PC-9 (cell line): ENCODE results near the gene MYH7.

Source experiments
- EZH2 ChIP-seq: fragments of 200-600 bp; sonication (generic); IDR thresholded peaks from 2 replicates; pipeline ENCODE4 v1.8.0; 2017; ENCODE audit warnings: antibody characterized with exemption, low read depth
- TF ChIP-seq, protein P1 (sequence below): fragments of 200-600 bp; sonication (generic); conservative IDR thresholded peaks from 2 replicates; pipeline ENCODE4 v1.6.1; 2017; ENCODE audit warnings: mixed run types, antibody characterized with exemption, mild to moderate bottlenecking, moderate library complexity

DNA sequence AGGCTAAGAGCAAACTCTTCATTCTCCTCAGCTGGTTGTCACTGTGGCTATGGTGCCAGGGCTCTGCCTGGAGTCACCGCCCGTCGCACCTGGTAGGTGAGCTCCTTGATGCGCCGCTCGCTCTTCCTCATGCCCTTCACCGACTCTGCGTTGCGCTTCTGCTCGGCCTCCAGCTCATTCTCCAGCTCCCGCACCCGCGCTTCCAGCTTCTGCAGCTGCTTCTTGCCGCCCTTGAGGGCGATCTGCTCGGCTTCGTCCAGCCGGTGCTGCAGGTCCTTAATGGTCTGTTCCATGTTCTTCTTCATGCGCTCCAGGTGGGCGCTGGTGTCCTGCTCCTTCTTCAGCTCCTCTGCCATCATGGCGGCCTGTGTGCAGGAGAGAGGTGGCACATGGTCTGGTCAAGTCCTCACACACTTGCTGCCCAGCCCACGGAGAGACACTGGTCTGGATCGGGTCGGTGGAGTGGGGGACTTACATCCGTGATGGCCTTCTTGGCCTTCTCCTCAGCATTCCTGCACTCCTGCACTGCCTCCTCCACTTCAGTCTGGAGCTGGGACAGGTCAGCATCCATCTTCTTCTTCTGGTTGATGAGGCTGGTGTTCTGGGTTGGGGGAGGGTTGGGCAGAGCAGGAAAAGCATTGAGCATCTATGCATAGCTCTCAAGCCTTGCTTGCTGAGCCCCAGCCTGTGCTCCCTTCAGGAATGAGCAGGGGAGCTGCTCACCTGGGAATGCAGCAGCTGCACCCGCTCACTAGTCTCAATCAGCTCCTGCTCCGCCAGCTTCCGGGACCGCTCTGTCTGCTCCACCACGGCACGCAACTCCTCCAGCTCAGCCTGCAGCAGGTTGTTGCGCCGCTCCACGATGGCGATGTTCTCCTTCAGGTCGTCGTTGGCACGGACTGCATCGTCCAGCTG is 20.3 kb downstream of the MYH7 start:
- TF ChIP-seq, protein P1, sequence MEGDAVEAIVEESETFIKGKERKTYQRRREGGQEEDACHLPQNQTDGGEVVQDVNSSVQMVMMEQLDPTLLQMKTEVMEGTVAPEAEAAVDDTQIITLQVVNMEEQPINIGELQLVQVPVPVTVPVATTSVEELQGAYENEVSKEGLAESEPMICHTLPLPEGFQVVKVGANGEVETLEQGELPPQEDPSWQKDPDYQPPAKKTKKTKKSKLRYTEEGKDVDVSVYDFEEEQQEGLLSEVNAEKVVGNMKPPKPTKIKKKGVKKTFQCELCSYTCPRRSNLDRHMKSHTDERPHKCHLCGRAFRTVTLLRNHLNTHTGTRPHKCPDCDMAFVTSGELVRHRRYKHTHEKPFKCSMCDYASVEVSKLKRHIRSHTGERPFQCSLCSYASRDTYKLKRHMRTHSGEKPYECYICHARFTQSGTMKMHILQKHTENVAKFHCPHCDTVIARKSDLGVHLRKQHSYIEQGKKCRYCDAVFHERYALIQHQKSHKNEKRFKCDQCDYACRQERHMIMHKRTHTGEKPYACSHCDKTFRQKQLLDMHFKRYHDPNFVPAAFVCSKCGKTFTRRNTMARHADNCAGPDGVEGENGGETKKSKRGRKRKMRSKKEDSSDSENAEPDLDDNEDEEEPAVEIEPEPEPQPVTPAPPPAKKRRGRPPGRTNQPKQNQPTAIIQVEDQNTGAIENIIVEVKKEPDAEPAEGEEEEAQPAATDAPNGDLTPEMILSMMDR = no peak
- no peak for TF ChIP-seq EZH2
